NK-92 treated with Interleukin-12 subunit alpha and Interleukin-12 subunit beta, amount 100 ng/mL, for 24 hours (cell line): ENCODE measurements around the gene DTWD2.
"Not testable (repeated sequence)": the region's sequence is repeated elsewhere in the genome, so short reads cannot be mapped to it uniquely, and the experiment has no call there.

Experiments used
- DNase-seq: peaks from one replicate; lab custom pipeline; 2025; lab: John Stamatoyannopoulos, UW

DTWD2 gene

DNA sequence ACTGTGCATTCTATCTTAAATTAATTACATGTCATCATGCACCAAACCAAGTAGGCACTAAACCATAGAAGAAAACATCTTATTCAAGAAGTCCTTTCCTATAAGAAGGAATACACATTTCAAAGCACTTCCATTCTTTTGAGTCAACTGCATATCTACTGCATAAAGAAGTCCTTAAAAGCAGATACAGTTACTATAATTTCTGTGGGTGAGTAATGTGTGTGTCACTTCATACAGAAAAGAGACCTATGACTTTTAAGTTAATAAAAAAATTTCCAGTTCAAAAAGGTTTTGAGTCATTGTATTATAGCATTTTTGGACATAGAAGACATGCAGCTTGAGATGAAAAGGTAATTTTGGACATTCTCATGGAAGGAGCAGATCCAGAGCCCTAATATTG is 125.0 kb downstream of the DTWD2 start:
- DNase-seq = no peak

- no peak for DNase-seq
These were observed 125.8 kb downstream of the DTWD2 start for GRCh38 chr5:118862596-118862995.

DNA sequence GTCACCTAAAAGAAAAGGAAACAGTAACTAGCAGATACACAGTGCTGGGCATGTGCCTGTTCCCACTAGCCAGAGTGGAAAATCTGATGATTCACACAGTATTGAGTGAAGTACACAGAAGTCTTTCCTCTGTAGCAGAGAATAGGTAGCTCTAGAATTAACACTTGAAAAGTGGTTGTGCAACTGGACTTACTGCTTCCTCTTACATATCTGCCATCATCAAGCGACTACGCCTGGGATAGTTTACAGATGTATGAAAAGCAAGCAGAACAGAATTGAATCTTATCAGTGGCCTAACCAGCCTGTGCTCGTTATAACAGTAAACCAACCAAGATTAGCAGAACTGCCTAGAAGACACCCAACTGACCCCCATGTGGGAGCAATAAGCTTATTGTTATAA is 130.6 kb downstream of the DTWD2 start:
- no peak for DNase-seq

GRCh38 chr5:118854819-118855218 is 133.5 kb downstream of the DTWD2 start:
- DNase-seq = no peak

DNA sequence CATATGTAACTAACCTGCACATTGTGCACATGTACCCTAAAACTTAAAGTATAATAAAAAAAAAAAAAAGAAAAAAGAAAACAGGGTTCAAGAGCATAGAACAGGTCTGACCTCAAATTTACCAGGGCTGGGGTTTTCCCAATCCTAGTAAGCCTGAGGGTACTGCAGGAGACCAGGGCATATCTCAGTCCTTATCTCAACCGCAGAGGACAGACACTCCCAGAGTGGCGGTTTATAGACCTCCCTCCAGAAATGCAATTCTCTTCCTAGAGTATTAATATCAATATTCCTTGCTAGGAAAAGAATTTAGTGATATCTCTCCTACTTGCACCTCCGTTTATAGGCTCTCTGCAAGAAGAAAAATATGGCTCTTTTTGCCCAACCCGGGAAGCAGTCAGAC is 136.6 kb downstream of the DTWD2 start:
- not testable (repeated sequence) for DNase-seq

GRCh38 chr5:118849507-118849906 is 138.8 kb downstream of the DTWD2 start:
- DNase-seq = not testable (repeated sequence)

DNA sequence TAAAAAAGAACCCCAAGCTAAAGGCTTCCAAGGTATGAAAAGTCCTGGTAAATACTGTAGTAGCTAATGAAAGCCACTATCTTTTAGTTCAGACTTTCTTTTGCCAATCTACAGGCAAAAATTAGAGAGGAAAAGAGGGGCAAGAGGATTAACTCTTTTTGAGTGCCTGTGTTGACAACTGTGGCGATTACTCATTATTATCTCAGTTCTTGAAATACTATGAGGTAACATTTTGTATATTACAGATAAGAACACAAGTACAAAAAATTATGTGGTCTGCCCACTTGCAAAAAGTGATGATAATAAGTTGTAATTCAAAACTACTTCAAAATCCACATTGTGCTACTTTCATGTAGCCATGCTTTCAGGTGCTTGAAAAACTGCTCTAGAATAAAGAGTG is 144.0 kb downstream of the DTWD2 start:
- no peak for DNase-seq

- DNase-seq = no peak
These were observed 153.6 kb downstream of the DTWD2 start for GRCh38 chr5:118834710-118835109.

- DNase-seq = no peak
These were observed 155.4 kb downstream of the DTWD2 start for GRCh38 chr5:118832974-118833373.

DNA sequence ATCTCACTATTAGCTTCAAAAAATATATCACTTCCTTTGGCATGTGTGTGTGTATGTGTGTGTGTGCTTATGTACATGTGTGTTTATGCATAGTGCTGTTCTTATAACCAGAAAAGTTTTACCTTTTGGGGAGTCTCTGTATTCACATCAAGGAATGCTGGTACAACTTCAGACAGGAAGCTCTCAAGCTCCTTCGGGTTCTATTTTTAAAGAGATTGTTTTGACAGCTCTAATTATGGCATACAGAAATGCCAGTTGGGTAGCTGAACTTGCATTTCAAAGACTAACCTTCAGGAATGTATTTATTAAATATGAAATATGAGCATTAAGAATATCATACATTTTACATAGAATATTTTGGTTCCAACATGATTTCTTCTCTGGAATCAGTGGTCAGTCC is 163.1 kb downstream of the DTWD2 start:
- DNase-seq = no peak

- DNase-seq = no peak
These were observed 169.7 kb downstream of the DTWD2 start for GRCh38 chr5:118818604-118819003.

DNA sequence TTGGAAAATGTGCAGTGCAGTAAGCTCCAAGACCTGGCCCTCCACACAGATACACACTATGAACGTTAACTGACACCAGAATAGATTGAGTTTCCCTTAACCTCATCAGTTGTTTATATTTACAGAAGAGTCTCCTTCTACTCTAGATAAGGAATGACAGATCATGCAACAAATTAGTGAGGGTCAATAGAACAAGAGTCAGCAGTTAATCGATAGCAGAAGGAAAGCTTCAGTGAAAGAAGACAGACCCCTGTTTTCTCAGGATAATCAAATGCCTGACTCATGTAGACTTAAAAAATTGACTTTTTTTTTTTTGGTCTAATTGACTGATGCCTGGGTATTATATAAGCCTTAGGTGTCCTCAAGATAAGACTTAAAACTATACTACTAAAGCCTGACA is 179.9 kb downstream of the DTWD2 start:
- DNase-seq = no peak

DNA sequence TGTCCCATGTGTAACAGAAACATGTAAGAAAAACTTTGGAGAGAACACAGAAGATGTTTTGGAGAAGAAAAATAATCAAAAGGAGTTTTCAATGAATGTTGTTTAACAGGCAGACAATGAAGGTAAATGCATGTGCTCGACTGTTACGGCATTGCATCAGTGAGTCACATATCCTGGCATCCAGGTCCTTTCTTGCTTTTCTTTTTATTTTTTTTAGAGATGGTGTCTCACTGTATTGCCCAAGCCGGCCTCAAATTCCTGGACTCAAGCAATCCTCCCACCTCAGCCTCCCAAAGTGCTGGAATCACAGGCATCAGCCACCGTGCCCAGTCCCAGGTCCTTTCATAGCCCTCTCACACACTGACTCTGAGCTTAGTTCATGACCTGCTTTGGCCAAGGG is 181.8 kb downstream of the DTWD2 start:
- no peak for DNase-seq

GRCh38 chr5:118802335-118802734 is 186.0 kb downstream of the DTWD2 start:
- DNase-seq = no peak

DNA sequence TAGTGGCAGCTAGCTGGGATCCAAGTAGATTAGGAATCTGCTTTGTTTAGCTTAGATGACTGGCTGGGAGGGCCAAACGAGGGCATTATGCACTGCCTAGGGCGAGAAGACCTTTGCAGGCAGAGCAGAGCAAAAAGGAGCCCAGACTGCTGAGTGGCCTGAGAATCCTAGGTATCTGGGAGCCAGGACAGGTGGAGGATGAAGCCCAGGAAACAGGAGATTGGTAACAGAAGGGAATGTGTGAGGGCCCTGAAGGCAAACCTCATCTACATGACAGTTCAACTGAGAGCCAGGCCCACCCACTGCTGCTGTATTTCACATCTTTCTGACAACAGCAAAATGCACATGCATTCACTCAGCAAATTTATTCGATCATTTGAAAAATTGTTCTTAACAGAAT is 192.3 kb downstream of the DTWD2 start:
- no peak for DNase-seq

GRCh38 chr5:118794281-118794680 is 194.1 kb downstream of the DTWD2 start:
- no peak for DNase-seq

DNA sequence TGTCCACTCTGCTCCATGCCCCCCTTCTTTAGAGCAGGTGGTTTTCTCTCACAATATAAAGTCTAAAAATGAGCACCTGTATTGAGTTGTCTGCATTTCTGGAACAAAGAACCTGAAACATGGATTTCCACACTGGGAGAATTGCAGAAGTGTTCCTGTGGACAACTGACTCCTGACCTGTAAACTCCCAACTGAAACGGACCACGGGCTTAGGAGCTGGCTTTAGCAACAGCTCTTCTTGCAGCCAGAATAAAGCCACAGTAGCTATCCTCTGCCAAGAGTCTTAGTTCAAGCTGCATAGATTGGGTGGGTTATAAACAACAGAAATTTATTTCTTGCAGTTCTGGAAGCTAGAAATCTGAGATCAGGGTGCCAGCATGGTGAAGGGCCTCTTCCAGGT is 194.7 kb downstream of the DTWD2 start:
- DNase-seq = no peak

DNA sequence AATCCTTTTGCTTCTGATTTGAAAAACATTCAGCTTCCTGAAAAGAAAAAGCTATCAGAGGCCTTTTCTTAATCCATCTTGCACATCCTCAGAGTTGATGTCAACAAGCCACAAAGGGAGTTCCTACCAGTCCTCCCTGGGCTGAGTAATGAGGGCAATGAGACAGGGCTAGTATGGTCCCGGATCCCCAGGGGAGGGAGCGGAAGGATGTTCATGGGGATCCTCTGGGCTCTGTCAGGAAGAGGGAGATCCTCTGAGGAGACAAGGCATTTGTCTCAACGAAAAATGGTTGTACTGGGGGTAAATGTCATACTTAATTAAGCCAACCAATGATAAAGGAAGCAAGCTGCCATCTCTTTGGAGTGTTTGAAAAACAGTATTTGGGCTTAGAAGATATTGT is 195.3 kb downstream of the DTWD2 start:
- DNase-seq = no peak

DNA sequence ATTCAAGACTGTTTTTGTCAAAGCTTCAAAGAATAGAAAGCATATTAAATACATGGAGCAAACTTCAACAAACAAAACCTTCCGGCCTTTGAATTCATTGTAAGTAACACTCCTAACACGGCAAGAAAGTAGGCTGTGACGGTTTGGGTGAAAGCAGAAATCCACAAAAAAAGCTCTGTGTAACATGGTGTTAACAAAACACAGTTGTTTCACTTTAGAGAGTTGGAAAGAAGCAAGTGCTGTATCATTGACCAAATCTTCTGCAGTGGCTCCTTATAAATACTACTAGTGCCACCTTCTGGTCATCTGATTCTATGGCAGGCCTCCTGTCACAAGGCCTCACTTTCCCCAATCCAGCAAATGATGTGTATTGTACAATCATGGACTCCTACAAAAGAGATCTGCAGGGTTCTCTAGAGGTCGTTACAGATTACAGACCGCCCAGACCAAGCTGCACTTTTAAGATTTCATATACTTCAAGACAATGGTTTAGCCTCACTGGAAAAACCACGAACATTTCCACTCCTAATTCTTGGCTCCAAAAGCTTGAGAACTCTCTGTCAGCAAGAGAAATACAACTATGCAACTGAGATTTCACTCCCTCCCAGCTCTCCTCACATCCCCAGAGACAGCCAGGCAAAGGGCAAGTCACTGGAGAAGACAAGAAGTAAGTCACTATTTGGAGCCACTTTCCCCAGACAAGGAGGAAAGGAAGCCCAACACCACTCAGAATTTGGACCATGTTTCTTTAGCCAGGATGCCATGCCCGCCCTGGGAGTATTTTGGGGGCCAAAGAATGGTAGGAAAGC is 196.2 kb downstream of the DTWD2 start:
- DNase-seq = no peak

DNA sequence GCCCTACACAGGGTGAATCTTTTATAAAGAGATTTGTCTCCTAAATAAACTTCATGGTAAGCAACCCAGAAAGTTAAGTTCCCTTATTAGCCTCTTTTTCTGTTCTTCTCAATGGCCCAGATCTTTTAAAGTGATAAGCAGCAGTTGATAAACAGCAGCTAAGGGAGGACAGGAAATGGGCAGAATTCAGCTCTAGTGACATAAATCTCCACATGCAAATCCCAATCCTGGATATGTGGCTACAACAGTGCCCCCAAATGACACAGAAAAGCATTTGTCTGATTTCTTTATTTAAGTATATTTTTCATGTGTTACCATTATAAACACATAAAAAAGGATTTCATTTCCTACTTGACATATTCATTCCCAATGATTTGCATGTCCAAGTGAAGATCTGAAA is 199.0 kb downstream of the DTWD2 start:
- no peak for DNase-seq

DNA sequence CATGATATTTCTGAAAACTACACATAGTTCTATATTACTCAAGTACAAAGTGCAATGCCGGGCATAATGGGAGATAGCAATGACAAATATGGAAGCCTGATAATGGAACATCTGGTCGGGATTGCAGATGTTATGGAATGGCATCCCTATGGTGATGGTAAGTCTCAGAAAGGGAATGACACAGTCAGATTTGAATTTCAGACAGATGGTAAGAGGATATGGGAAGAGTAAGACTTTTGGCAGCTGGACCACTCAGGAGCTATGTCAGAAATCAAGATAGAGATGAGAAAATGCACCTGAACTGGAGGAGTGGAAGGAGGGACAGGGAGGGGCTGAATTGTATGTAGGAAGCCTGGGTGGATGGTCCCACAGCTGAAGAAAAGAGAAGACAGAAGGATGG is 200.0 kb downstream of the DTWD2 start:
- DNase-seq = no peak
